ENCODE measurements around the gene SLC2A9.

DNA sequence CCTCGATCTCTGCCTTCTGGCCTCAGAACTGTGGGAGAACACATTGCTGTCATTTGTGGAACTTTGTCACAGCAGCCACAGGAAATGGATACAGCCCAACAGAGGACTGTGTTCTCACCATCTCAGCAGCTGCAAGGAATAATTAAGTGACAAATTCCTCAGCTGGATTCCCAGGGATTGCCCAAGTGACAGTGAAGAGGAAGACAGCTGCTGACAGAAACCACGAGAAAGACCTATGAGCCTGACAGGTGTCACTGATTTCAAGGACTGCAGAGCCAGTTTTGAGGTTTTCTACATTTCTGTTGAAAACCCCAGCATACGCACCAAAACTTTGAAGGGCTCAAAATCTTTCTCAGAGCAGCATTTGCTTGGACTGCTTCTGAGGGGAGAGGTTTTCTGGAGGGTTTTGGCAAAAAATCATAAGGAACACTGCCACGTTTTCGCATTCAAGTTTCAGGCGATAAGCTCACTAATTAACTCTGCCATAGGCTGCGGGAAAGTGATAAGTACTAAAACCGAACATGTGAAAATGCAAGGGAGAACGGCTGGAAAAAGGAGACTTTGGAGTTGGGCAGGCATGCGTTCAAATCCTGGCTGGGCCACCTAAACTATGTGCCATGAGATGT, 151.0 kb downstream of the SLC2A9 start:
- TF ChIP-seq, protein P1, sequence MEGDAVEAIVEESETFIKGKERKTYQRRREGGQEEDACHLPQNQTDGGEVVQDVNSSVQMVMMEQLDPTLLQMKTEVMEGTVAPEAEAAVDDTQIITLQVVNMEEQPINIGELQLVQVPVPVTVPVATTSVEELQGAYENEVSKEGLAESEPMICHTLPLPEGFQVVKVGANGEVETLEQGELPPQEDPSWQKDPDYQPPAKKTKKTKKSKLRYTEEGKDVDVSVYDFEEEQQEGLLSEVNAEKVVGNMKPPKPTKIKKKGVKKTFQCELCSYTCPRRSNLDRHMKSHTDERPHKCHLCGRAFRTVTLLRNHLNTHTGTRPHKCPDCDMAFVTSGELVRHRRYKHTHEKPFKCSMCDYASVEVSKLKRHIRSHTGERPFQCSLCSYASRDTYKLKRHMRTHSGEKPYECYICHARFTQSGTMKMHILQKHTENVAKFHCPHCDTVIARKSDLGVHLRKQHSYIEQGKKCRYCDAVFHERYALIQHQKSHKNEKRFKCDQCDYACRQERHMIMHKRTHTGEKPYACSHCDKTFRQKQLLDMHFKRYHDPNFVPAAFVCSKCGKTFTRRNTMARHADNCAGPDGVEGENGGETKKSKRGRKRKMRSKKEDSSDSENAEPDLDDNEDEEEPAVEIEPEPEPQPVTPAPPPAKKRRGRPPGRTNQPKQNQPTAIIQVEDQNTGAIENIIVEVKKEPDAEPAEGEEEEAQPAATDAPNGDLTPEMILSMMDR (IDR thresholded peaks at IDR 0.05) = no peak
- TF ChIP-seq POLR2A (IDR thresholded peaks at IDR 0.05) = no peak

All from stomach (tissue), 4 donors.